Kidney glomerular epithelial cell (primary cell): ENCODE results near the gene GOLGA8Q.
"Not testable (repeated sequence)": the region's sequence is repeated elsewhere in the genome, so short reads cannot be mapped to it uniquely, and the experiment has no call there.

Experiments
- DNase-seq: peaks from one replicate; lab custom pipeline; 2025; lab: John Stamatoyannopoulos, UW

The GOLGA8Q gene

GRCh38 chr15:30551750-30552149, at the start of gene GOLGA8Q:
TSS of gene GOLGA8Q (plus strand) at chr15:30552050. CDS start at chr15:30552078, 28 bp downstream.
- not testable (repeated sequence) for DNase-seq

- not testable (repeated sequence) for DNase-seq
These were observed 48.7 kb upstream of the GOLGA8Q start for GRCh38 chr15:30502904-30503781.

GRCh38 chr15:30504162-30504843, 47.5 kb upstream of the GOLGA8Q start:
- not testable (repeated sequence) for DNase-seq

- DNase-seq: not testable (repeated sequence)
These were observed 37.3 kb upstream of the GOLGA8Q start for GRCh38 chr15:30514545-30514944.

- not testable (repeated sequence) for DNase-seq
These were observed 28.2 kb upstream of the GOLGA8Q start for GRCh38 chr15:30523453-30524243.

- DNase-seq: not testable (repeated sequence)
These were observed 25.9 kb upstream of the GOLGA8Q start for GRCh38 chr15:30525912-30526311.

- not testable (repeated sequence) for DNase-seq
These were observed 22.8 kb upstream of the GOLGA8Q start for GRCh38 chr15:30529049-30529448.

- DNase-seq: not testable (repeated sequence)
These were observed 15.1 kb downstream of the GOLGA8Q start for GRCh38 chr15:30566949-30567348.

GRCh38 chr15:30573012-30573491, 21.2 kb downstream of the GOLGA8Q start:
- DNase-seq: not testable (repeated sequence)

GRCh38 chr15:30579394-30579970, 27.6 kb downstream of the GOLGA8Q start:
- DNase-seq: not testable (repeated sequence)

- not testable (repeated sequence) for DNase-seq
These were observed 28.9 kb downstream of the GOLGA8Q start for GRCh38 chr15:30580716-30581115.

- not testable (repeated sequence) for DNase-seq
These were observed 47.1 kb downstream of the GOLGA8Q start for GRCh38 chr15:30598953-30599352.

GRCh38 chr15:30603796-30604195, 51.9 kb downstream of the GOLGA8Q start, which contains the start of gene GOLGA8H:
TSS of gene GOLGA8H (plus strand) at chr15:30604028. CDS start at chr15:30604126, 98 bp downstream.
- DNase-seq: not testable (repeated sequence)
